Cerebellar cortex (tissue), 1 donor: ENCODE measurements around the gene PMEPA1.
A peak's percentile ranks its signal among the peaks of the same experiment; 100 is the strongest.

Source experiments
- DNase-seq: peaks from one replicate; pipeline ENCODE4 v3.0.0-alpha.2; 2015; ENCODE audit warnings: low spot score

PMEPA1 gene

DNA sequence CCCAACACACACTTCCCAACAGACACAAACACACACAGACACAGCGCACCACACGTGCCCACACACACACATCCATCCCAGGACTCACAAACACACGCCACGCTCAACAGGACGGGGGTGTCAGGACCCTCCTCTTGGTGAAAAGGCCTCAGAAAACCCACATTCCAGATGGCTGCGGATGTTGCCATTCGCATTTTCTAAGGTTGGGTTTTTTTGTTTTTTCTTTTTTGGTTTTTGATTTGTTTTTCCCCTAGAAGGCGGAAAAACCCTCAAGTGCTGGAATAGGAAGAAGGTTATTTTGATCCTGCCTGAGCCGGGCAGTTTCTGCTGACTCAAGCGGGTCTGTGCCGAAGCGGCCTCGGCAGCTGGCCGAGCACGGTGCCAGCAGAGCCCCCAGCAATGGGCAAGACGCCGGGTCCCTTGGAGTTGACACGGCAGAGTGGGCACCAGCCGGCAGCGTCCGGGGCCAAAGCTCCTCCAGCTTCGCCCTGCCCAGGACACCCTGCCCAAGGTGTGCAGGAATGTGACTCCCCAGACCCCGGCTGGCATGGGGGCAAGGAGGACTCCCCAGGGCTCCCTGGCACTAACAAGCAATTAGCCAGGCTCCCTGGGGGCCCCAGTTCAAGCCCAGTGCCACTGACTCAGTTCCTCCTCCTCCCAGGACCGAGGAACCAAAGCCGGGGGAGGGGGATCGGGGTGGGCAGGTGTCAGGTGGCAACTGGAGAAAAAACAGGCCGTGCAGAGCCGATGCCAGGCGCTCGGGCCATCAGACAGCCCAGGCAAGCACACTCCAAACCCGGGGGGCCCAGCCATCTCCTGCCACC is 48.7 kb downstream of the PMEPA1 start:
- DNase-seq = no peak

- no peak for DNase-seq
These were observed 49.5 kb downstream of the PMEPA1 start for GRCh38 chr20:57660181-57660921.

- no peak for DNase-seq
These were observed 50.2 kb downstream of the PMEPA1 start for GRCh38 chr20:57659517-57660180.

- DNase-seq = no peak
These were observed 50.8 kb downstream of the PMEPA1 start for GRCh38 chr20:57658833-57659516.

- DNase-seq = no peak
These were observed 51.4 kb downstream of the PMEPA1 start for GRCh38 chr20:57658447-57658832.

DNA sequence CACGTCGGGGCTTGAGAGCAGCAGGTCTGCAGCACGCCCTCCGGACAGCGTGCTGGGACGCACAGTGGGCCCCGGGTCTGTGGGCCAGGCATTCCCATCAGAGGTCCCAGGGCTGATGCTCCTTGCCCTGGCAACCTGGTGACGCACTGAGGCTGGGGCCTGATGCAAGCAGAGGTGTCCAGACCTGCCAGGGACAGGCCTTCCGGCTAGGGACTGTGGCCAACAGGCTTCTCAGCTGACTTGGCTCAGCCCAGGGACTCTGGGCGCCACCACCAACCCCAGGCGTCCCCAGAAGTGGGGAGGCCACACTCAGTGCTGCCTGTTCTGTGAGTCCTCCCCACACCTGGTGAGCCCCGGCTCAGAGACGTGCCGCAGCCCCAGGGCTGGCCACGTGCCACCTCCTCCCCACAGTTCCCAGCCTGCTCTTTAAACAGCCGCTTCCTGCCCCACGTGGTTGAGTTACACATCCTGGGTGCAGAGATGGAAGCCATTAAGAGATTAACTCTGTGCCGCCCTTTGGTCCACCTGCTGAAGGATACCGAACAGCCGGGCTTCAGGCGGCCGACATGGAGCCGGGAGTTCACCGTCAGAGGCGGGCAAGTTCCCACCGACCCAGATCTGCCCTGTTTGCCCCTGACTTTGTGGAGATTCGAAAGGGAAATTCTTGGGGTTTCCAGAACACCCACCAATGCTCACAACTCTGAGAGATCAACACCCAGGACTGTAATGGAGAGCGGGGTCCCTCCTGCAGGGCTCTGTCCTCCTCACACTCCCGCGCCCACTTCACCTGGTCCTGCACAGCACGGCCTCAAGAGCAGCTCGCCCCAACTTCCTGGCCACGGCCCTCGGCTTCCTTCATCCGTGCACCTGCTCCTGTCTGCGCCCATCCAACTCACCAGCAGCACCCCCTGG is 52.0 kb downstream of the PMEPA1 start:
- no peak for DNase-seq

GRCh38 chr20:57656821-57657534 is 52.8 kb downstream of the PMEPA1 start:
- no peak for DNase-seq

DNA sequence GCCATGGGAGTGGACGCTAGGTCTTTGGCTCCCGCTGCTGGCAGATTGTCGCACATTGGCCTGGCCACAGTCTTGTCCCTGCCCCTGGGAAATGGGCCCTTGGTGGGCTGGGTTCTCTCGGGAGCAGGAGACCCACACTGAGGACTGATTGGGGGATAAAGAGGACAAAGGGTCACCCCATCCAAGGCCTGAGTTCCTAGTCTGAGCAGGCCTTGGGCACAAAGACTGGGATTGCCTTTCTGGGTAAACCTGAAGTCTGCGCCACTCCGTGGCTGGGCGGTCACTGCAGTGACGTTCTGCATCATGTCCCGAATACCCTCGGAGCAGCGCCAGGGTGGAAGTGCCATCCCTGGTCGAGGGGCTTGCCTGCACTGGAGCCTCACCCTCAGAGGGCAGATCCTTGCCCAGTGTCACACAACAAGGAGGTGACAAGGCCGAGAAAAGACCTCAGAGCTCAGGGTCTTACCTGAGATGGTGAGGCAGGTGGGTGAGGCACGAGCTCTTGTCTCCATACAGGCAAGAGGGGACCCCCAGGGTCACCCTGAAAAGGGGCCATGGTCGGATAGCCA is 53.5 kb downstream of the PMEPA1 start:
- no peak for DNase-seq

DNA sequence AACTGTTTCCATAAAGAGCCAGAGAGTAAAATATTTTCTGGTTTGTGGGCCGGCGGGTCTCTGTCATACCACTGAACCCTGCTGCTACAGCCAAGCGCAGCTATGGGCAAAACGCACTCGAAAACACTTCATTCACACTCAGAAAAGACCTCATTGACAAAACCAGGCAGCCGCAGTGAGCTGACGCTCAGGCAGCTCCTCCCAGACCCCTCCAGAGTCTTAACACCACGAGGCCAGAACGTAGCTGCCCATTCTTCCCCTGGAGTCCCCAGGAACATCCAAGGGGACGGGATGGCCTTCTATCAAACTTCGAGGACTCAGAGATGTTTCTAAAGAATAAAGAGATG is 54.0 kb downstream of the PMEPA1 start:
- DNase-seq = no peak

DNA sequence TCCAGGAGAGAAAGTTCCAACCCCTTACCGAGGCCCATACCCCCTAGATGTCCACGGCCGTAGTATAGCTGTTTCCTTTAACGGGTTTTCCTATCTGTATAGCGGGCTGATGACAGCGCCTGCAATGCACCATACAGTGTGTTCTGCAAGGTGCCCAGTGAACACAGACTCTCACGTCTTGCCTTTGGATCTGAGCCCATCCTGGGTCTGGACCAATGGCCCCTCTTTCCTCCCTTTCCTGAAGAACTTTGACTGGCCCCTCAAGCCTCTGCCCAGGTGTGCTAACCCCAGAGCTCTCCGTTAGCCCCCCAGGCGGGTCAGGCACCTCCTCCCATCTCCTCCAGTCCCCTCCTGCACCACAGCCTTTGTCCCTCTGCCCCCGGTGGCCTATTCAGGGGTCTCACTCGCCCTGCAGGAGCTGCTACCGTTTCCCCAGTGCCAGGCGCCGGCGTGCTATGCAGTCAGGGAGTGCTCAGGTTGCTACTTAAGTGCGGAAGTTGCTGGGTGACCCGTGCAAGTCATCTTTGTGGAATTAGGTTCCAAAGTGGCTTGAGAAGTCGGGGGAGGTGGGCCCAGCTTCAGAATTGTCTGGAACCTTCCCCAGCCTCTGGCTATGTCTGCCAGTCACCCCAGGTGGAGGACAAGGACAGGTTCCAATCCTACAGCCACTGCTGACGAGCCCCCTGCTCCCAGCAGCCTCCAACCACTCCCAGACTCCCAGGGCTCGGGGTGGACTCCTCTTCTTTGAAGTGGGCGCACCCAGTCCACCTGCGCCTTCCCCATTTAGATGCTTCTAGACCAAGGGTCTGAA is 54.6 kb downstream of the PMEPA1 start:
- DNase-seq = no peak

DNA sequence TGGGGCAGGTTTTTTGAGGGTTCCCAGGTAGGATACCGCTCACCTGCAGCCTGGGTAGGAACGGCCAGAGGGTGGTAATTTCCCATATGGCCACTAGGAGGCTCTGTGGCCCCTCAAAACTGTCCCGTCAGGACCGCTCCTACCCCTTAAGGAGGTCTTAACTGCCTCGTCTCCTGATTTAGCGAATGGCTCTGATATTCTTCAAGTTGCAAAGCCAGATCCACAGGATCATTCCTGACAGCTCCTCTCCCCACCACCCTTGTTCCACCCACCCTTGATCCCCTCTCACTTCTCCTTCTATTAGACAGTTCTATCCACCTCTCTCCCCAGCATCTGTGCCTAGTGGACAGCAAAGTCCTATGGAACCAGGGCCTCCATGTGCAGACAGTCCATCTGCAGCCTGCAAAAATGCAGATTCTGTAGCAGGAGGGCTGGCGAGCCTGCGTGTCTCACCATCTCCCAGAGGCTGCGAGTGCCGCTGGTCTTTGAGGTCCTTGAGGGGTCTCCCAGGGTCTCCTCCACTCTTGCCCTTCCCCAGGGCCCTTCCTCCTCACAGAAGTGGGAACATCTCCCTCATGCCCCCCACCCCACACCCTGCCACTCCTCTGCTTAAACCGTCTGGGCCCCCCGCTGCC is 55.3 kb downstream of the PMEPA1 start:
- DNase-seq = peak; percentile 47

- DNase-seq = no peak
These were observed 55.9 kb downstream of the PMEPA1 start for GRCh38 chr20:57653910-57654309.

DNA sequence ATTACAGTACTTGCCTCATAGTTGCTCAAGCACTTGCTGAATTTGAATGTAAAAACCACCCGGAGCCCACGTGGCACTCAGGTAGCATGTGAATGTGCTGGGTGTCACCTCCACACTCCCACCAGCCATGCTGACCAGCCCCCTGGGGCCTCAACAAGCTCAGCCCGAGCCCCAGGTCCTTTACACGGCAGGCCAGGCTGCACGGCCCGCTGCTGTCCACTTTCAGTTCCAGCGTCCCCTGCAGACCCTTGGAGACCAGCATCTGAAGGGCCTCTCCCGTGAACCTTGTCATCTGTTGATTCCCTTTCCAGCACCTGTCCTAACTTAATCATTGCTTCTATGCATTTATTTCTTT is 56.3 kb downstream of the PMEPA1 start:
- no peak for DNase-seq

GRCh38 chr20:57652606-57653545 is 56.9 kb downstream of the PMEPA1 start:
- no peak for DNase-seq

DNA sequence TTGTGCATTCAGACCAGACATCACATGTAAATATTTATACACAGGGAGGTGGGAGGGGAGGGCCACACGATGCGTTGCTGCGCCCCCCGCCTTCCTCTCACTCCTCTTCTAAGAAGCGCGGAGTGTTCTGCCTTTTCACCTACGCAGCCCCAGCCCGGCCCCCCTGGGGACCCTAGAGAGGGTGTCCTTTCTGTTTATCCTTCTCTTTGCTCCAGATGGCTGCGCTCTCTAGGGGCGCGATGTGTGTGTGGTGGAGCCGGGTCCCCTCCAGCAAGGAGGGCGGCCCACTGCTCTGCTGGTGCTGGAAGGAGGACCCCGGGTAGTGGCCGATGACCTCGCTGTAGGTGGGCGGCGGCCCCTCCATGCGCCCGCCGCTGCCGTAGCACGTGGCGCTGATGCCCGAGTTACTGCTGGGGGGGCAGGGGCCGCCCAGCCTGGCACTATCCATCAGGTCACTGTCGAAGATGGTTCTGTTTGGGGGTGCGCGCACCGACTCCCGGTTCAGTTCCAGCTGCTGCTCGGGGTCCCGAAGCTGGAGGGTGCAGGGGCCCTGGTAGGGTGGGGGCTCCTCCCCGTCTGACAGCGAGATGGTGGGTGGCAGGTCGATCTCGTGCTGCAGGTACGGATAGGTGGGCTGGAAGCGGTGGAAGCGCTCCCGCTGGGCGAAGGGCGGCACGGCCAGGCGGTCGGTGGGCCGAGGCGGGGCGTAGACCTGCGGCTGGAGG is 57.8 kb downstream of the PMEPA1 start:
- no peak for DNase-seq

DNA sequence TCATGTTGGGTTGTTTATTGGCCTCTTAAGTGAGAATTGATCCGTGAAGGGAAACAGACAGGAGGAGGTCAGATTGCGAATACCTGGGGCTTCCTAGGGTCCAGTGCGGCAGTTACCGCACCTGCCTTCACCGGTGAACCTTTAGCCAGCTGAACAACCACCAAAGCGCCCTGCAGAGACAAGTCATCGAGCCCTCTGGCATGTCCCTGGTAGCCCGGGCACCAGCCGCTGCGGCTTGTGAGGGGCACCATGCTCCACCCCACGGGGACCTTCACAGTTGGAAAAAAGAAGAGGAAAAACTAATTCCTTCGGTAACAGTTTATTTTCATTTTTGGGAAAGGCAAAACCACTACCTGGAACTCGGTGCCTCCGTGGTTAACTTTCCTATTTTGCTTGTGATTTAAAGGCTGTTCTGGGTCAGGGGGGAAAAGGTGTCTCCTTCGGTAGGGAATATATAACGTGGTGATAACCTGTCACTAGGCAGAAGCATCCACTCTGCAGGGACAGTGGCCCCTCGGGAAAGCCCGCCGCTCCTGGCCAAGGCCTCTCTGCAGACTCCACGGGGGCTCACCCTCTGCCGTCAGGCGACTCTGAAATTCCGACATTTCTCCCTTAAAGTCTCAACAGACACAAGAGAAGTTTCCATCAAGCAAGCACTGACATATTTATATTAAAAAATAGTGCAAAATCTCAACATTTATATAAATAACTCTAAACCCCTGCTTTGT is 58.9 kb downstream of the PMEPA1 start:
- no peak for DNase-seq

GRCh38 chr20:57650266-57650665 is 59.5 kb downstream of the PMEPA1 start:
- no peak for DNase-seq
